D341Med (cell line): ENCODE measurements around the gene CTDSP1.

Source experiments
- DNase-seq: peaks from one replicate; pipeline ENCODE4 v3.0.0; 2012; ENCODE audit warnings: low spot score

Gene CTDSP1

GRCh38 chr2:218399391-218400166 is at the start of gene CTDSP1:
CTDSP1 (plus strand) TSS chr2:218399868; CDS start chr2:218400091, 223 bp downstream.
- peak; percentile 89 for DNase-seq

GRCh38 chr2:218354045-218354444 is 45.6 kb upstream of the CTDSP1 start:
- DNase-seq = no peak

GRCh38 chr2:218354850-218355443 is 44.7 kb upstream of the CTDSP1 start:
- no peak for DNase-seq

- no peak for DNase-seq
These were observed 42.2 kb upstream of the CTDSP1 start for GRCh38 chr2:218357236-218358177.

GRCh38 chr2:218360453-218360852 is 39.2 kb upstream of the CTDSP1 start:
- no peak for DNase-seq

GRCh38 chr2:218362606-218363005 is 37.1 kb upstream of the CTDSP1 start:
- no peak for DNase-seq

- DNase-seq = no peak
These were observed 35.9 kb upstream of the CTDSP1 start for GRCh38 chr2:218363736-218364135.

- no peak for DNase-seq
These were observed 35.5 kb upstream of the CTDSP1 start for GRCh38 chr2:218364196-218364595.

GRCh38 chr2:218366621-218367414 is 32.9 kb upstream of the CTDSP1 start:
- DNase-seq = no peak

GRCh38 chr2:218367415-218368149 is 32.1 kb upstream of the CTDSP1 start:
- DNase-seq = no peak

GRCh38 chr2:218368150-218368528 is 31.5 kb upstream of the CTDSP1 start:
- DNase-seq = no peak

- no peak for DNase-seq
These were observed 31.0 kb upstream of the CTDSP1 start for GRCh38 chr2:218368621-218369153.

GRCh38 chr2:218369330-218369729 is 30.3 kb upstream of the CTDSP1 start:
- DNase-seq = no peak

- DNase-seq = no peak
These were observed 29.1 kb upstream of the CTDSP1 start for GRCh38 chr2:218370410-218371063.

- DNase-seq = no peak
These were observed 27.7 kb upstream of the CTDSP1 start for GRCh38 chr2:218371983-218372350.

GRCh38 chr2:218374795-218375194 is 24.9 kb upstream of the CTDSP1 start:
- no peak for DNase-seq

GRCh38 chr2:218375212-218375611 is 24.5 kb upstream of the CTDSP1 start:
- no peak for DNase-seq

- no peak for DNase-seq
These were observed 21.6 kb upstream of the CTDSP1 start for GRCh38 chr2:218378053-218378452.

- DNase-seq = no peak
These were observed 17.7 kb upstream of the CTDSP1 start, which contains the start of gene SLC11A1 for GRCh38 chr2:218381916-218382366. SLC11A1 (plus strand) TSS chr2:218382273; CDS start chr2:218382369, 96 bp downstream.

- no peak for DNase-seq
These were observed 16.9 kb upstream of the CTDSP1 start for GRCh38 chr2:218382785-218383184.
